GM18499 (cell line): ENCODE measurements around the gene NAT8L.
"Not testable (repeated sequence)": the region's sequence is repeated elsewhere in the genome, so short reads cannot be mapped to it uniquely, and the experiment has no call there.

Experiments
- ATAC-seq: cut with Tn5 transposase; IDR thresholded peaks from one replicate; pipeline ENCODE4 v1.9.1; 2021; ENCODE audit warnings: moderate number of reproducible peaks; ENCODE audit not compliant: insufficient read depth, unreplicated experiment

Gene NAT8L, protein sequence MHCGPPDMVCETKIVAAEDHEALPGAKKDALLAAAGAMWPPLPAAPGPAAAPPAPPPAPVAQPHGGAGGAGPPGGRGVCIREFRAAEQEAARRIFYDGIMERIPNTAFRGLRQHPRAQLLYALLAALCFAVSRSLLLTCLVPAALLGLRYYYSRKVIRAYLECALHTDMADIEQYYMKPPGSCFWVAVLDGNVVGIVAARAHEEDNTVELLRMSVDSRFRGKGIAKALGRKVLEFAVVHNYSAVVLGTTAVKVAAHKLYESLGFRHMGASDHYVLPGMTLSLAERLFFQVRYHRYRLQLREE

DNA sequence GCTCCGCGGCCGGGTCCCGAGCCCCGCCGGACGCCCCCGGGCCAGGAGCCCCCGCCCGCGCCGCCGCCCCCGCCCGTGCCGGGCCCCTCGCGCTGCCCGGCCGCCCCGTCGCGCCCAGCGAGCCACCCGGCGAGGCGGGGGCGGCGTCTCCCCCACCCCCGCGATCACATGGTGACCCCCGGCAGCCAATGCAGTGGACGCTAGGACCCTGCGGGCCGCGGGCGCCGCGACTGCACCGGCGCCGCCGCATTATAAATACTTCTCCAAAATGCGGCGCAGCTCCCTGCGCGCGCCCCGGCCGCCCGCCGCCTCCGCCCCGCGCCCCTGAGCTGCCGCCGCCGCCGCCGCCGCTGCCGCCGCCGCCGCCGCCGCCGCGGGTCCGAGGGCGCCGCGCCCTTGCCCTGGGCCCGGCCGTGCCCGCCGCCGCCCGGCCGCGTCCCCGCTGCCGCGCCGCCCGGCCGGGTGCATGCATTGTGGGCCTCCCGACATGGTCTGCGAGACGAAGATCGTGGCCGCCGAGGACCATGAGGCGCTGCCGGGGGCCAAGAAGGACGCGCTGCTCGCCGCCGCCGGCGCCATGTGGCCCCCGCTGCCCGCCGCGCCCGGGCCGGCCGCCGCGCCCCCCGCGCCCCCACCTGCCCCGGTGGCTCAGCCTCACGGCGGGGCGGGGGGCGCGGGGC, at the start of gene NAT8L:
Gene NAT8L (plus strand): TSS at position 282 of the 680 bp plus-strand sequence. CDS start 185 bp downstream, at position 467.
- no peak for ATAC-seq

DNA sequence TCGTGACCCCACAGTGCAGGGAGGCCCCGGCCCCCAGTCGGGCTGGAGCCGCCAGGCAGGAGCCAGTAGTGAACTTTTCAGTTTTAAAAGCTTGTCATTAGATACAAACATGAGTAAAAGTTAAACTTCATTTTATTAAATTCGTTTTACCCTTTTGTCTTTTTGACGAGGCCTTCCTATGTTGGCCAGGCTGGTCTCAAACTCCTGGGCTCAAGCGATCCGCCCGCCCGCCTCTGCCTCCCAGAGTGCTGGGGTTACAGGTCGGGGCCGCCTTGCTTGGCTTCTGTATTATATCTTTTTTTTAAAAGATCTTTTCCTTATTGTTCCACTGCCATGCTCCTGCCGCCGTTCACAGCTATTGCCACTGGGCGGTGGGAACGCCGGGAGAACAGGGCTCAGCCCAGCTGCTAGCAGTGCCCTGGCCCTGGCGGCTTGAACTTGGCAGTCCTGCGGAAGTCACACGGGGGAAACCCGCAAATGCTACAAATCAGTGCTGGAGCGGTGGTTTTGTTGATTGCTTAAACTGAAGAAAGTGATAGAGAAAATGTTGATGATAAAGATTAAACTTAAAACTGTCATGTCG, 49.4 kb upstream of the NAT8L start:
- ATAC-seq, result no peak

DNA sequence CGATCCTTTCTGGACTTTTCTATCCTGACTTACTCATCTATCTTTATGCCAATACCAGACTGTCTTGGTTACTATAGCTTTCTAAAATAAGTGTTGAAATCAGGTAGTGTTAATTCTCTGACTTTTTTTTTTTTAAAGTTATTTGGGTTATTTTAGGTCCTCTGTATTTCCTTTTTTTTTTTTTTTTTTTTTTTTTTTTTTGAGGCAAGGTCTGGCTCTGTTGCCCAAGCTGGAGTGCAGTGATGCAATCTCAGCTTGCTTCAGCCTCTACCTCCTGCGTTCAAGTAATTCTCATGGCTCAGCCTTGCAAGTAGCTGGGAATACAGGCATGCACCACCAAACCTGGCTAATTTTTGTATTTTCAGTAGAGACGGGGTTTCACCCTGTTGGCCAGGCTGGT, 47.5 kb upstream of the NAT8L start:
- ATAC-seq, result no peak

DNA sequence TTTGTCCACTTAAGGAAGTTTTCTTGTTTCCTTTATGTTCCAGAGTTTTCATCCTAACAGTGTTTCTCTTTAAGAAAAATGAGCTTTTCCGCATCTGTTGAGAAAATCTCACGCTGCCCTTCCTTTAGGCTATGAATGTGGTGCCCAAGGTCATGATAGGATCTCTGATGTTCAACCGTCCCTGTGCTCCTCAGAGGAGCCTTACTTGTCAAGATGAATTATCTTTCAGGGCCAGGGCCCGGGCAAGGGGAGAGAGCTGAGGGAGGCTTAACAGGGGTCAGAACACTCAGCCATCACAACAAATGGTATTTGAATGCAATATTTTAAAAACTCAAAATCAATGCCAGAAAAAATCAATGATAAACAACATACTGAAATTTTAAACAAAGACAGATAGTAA, 44.1 kb upstream of the NAT8L start:
- no peak for ATAC-seq

DNA sequence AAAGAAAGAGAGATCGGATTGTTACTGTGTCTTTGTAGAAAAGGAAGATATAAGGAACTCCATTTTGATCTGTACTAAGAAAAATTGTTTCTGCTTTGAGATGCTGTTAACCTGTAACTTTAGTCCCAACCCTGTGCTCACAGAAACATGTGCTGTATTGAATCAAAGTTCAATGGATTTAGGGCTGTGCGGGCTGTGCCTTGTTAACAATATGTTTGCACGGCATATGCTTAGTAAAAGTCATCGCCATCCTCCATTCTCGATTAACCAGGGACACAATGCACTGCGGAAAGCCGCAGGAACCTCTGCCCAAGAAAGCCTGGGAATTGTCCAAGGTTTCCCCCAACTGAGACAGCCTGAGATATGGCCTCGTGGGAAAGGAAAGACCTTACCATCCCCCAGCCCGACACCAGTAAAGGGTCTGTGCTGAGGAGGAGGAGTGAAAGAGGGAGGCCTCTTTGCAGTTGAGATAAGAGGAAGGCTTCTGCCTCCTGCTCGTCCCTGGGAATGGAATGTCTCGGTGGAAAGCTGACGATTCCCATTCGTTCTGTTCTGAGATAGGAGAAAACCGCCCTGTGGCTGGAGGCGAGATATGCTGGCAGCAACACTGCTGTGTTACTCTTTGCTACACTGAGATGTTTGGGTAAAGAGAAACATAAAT, 37.6 kb upstream of the NAT8L start:
- not testable (repeated sequence) for ATAC-seq

DNA sequence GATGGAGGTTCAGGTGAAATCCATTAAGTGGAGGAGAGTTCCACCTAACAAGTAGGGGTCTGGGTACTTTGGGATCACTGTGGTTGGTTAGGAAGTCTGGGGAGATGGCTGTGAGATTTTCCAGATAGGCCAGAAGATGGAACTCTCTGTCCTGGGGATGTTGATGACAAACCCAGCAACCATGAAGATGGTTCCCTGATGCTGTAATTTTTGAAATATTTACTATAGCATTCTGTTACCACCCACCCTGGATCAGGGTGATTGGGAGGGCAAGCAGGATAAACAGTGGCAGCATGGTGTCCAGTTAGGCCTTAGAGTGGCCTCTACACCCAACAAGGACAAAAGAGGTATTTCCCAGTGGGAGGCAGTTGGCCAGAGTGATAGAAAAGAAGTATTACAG, 34.4 kb upstream of the NAT8L start:
- ATAC-seq, result no peak

DNA sequence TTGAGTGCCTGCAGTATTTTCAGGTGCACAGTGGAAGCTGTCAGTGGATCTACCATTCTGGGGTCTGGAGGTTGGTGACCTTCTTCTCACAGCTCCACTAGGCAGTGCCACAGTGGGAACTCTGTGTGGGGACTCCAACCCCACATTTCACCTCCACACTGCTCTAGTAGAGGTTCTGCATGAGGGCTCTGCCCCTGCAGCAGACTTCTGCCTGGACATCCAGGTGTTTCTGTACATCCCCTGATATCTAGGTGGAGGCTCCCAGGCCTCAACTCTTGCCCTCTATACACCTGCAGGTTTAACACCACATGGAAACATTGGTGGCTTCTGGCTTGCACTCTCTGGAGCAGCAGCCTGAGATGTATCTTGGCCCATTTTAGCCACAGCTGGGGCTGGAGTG, 33.3 kb upstream of the NAT8L start:
- ATAC-seq, result no peak

DNA sequence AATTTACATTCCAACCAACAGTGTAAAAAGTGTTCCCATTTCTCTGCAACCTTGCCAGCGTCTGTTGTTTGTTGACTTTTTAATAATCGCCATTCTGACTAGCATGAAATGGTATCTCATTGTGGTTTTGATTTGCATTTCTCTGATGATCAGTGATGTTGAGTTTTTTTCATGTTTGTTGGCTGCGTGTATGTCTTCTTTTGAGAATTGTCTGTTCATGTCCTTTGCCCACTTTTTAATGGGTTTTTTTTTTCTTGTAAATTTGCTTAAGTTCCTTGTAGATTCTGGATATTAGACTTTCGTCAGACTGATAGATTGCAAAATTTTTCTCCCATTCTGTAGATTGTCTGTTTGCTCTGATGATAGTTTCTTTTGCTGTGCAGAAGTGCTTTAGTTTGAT, 32.0 kb upstream of the NAT8L start:
- not testable (repeated sequence) for ATAC-seq

DNA sequence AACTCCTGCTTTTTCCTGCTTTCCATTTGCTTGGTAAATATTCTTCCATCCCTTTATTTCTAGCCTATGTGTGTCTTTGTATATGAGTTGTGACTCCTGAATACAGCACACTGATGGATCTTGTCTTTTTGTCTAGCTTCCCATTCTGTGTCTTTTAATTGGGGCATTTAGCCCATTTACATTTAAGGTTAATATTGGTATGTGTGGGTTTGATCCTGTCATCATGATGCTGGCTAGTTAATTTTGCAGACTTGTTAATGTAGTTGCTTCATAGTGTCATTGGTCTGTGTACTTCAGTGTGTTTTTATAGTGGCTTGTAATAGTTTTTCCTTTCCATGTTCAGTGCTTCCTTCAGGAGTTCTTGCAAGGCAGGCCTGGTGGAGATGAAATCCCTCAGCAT, 28.0 kb upstream of the NAT8L start:
- not testable (repeated sequence) for ATAC-seq

DNA sequence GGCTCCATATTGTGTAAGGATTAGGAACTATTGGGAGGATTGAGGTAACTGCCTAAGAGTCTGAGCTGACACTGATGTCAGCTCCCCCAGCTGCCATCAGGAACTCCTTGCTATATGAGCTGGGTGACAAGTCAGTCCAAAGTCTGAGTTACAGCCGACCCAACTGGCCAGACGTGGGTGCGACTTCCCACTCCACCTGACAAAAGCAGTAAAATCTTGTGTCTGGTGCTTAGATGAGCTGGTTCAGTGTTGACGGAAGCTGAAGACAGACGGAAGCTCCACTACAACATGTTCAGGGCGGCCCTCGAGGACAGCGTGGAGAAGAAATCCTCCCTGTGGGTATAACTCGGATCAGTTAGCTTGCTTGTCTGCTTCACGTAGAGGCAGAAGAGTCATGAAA, 22.8 kb upstream of the NAT8L start:
- no peak for ATAC-seq

DNA sequence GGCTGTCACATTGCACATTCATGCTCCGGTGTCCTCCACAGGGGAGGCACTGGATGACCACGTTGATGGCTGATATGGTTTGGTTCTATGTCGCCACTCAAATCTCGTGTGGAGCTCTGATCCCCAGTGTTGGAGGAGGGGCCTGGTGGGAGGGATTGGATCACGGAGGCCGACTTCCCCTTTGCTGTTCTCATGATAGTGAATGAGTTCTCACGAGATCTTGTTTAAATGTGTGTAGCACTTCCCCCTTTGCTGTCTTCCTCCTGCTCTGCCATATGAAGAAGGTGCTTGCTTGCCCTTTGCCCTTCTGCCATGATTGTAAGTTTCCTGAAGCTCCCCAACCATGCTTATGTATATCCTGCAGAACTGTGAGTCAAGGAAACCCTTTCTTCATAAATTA, 22.3 kb upstream of the NAT8L start:
- no peak for ATAC-seq

DNA sequence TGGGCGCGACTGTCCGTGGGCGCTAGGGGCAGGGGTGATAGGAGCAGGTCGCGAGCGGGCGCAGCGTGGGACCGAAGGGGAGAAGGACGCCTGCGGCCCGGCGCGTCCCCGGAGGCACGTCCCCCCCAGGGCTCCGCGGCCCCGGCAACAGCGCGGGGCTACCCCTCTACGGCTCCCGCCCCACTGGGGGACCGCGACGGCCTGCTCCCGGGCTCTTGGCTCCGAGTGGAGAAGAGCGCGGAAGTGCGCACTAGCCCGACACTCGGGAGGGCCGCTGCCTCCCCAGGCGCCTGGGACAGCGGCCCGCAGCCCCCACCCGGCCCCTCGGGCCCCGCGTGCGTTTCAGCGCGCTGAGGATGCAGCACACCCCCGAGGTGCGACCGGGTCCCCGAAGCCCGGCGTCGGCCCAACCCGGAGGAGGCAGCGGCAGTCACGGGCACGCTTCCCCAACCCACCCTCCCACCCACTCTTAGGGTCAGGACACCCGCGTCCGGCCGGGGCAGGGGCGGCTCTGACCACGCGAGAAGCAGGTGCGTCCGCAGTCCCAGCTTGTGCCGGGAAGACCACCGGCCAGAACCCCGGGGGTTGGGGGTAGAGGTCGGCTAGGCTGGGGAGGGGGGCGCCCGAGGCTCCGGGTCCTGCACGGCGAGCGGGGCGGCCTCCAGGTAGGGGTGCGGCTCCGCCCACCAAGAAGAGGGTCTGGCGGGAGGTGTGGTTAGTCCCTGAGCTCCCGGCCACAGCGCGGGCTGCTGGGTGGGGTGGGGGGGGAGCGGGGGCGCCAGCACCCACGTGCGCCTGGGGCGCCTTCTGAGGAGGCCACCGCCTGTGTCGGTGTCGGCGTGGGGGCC, 18.5 kb upstream of the NAT8L start:
- ATAC-seq, result no peak

DNA sequence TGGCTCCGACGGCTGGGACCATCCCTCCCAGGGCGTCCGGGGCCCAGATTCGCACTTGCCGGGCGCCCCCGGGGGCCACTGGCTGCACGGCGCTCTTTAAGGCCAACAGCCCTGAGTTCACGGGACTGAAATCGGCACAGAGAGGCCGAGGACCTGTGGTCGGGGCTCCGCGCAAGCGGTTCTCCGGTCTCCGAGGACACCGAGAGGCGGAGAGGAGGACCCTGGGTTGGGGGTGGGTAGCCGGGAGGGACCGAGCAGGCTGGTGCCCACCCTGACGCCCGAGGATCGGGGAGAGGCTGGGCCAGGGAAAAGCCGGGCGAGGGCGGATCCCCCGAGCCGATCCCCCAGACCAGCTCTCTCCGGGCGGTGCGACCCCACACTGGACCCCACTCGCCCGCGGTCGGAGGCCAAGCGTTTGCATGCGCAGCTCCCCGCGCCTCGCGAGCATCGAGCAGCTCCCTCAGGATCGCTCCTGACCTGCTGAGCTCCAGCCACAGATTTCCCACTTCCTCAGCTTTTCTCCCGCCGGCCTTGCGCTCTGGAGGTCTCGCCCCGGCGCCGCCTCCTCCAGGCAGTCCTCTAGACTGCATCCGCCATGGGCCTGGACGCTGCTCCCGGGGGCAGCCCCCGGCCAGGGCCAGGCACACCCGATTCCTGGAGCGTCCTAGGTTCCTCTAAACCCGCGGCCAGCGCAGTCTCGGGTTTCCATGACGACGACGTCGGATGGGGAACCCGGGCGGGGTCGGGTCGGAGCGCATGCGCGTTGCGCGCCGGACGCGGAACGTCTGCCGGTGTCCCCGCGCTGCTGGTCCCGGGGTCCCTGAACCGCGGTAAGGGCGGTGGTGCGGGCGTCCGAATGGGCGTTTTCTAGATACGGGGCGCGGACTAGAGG, 17.6 kb upstream of the NAT8L start:
- no peak for ATAC-seq

DNA sequence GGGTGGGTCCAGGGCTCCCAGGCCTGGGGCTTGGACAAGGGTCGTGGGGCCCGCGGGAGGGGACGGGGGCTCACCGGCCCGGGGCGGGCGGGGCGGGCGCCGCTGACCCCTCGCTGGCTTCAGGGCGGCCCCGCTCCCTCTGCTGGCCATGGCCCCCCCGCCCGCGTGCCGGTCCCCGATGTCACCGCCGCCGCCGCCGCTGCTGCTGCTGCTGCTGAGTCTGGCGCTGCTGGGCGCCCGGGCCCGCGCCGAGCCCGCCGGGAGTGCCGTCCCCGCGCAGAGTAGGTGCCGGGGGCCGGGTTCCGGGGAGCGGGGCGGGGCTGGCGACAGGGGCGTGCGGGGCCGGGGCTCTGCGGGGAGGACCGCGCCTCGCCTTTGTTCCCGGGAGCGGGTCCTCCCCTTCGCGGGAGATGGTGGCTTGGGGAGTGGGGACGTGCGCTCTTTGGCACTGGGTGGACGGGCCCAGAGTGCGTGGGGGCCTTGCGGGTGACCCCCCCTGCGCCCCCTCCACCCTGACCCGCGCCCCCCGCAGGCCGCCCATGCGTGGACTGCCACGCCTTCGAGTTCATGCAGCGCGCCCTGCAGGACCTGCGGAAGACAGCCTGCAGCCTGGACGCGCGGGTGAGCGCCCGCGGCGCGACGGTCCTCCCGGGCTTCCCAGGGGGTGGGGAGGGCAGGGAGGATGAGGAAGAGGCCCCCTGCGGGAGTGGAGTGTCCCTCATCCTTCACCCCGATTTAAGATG, 16.8 kb upstream of the NAT8L start:
- ATAC-seq, result no peak

DNA sequence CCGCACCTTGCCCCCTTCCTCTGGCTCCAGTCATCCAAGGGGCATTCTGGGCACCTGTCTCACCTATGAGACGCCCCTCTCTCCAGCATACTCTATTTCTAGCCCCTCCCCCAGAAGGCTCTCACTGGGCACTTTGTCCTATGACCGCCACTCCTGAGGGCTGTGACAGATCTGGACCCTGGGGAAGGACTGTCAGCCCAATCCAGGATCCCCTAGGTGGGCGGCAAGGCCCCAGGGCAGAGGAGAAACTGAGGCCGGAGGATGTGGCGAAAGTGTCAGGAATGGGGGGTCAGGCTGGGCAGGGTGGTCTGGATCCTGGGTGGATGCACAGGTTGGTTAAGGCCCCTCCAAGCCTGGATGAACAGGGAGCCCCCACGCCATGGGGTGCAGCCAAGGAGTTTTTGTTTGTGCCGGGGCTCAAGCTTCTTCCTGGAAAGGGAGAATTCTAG, 16.2 kb upstream of the NAT8L start:
- no peak for ATAC-seq

DNA sequence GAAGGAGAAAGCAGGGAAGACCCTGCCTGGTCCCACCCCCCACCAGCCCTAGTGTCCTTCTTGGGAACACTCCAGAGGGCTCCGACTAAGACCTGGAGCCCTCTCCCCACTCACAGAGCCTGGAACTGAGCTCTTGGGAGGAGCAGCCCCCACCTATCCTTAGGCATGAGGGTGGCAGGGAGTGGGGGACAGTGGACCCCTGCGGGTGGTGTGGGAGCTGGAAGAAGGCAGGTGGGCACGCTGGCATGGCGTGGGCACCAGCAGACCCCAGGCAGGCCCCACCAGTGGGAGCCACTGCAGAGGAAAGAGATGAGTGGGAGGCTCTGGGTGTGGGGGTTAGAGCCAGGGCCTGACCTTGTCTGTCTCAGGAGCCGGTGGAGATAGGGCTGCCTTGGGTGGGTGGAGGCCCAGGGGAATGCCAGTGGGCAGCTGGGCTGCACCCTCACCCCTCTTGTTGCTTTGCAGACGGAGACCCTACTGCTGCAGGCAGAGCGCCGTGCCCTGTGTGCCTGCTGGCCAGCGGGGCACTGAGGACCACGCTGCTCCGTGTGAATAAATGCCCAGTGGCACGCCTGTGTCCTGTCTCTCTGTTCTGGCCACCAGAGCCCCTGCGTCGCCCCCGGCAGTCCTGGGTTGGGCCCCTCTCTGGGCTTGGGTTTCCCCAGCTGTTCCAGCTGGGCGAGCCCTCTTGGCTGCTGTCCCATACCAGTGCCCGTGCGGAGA, 15.6 kb upstream of the NAT8L start:
- no peak for ATAC-seq

DNA sequence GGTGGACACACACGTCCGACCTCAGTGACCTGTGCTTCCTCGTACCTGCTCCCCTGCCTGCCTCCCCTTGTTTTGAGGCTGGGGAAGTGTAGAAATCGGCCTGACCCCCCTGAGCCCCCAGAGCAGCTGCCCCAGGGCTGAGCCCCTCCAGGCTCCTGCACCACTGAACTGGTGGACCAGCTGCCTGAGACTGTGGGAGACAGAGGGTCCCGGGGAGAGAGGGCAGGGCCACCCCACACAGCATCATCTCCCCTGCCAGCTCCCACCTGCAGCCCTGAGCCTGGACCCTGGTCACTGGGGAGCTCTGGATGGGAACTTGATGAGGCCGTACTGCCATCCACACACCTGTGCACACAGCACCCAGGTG, 15.0 kb upstream of the NAT8L start:
- ATAC-seq, result no peak
